Loucy (cell line): ENCODE results near the gene PRPSAP2.
"Not testable (repeated sequence)": the region's sequence is repeated elsewhere in the genome, so short reads cannot be mapped to it uniquely, and the experiment has no call there.

Experiments
- H2AFZ ChIP-seq: fragments of 200-600 bp; sonication (generic); 2 replicates; pipeline ENCODE4 v1.6.0; 2016; ENCODE audit warnings: antibody characterized with exemption, mild to moderate bottlenecking, low read length, moderate library complexity
- H3F3A ChIP-seq: fragments of 200-600 bp; 2 replicates; pipeline ENCODE4 v1.6.0; 2016; ENCODE audit warnings: antibody characterized with exemption, low read depth, mild to moderate bottlenecking
- H3K27me3 ChIP-seq: fragments of 200-600 bp; sonication (generic); 2 replicates; pipeline ENCODE4 v1.6.1; 2014; ENCODE audit warnings: low read length, mild to moderate bottlenecking; ENCODE audit not compliant: insufficient read depth, poor library complexity, severe bottlenecking
- H3K36me3 ChIP-seq: fragments of 200-600 bp; sonication (generic); 2 replicates; pipeline ENCODE4 v1.6.1; 2016; ENCODE audit warnings: low read length; ENCODE audit not compliant: insufficient read depth
- H3K4me1 ChIP-seq: fragments of 200-600 bp; sonication (generic); 2 replicates; pipeline ENCODE4 v1.5.1; 2014; ENCODE audit warnings: low read length, mild to moderate bottlenecking; ENCODE audit not compliant: insufficient read depth, poor library complexity, severe bottlenecking
- H3K4me2 ChIP-seq: fragments of 200-600 bp; sonication (generic); 2 replicates; pipeline ENCODE4 v1.6.0; 2014; ENCODE audit warnings: antibody characterized with exemption, low read length, low read depth, mild to moderate bottlenecking; ENCODE audit not compliant: poor library complexity, severe bottlenecking
- H3K4me3 ChIP-seq: fragments of 200-600 bp; sonication (generic); 2 replicates; pipeline ENCODE4 v1.5.1; 2014; ENCODE audit warnings: low read length, mild to moderate bottlenecking, mixed read lengths; ENCODE audit not compliant: poor library complexity, severe bottlenecking
- H3K79me2 ChIP-seq: fragments of 200-600 bp; sonication (generic); 2 replicates; pipeline ENCODE4 v1.6.1; 2014; ENCODE audit warnings: low read length; ENCODE audit not compliant: insufficient read depth
- H3K9ac ChIP-seq: fragments of 200-600 bp; sonication (generic); 2 replicates; pipeline ENCODE4 v1.6.0; 2014; ENCODE audit warnings: mild to moderate bottlenecking, low read depth, low read length, moderate library complexity; ENCODE audit not compliant: poor library complexity, severe bottlenecking
- H3K9me2 ChIP-seq: fragments of 200-600 bp; sonication (generic); replicated peaks from 2 replicates; pipeline ENCODE4 v1.6.1; 2016; ENCODE audit warnings: low read depth, low read length, mixed read lengths
- H3K9me3 ChIP-seq: fragments of 200-600 bp; sonication (generic); 2 replicates; pipeline ENCODE4 v1.6.1; 2014; ENCODE audit warnings: mild to moderate bottlenecking, antibody characterized with exemption, low read length, low read depth; ENCODE audit not compliant: insufficient read depth
- H4K20me1 ChIP-seq: fragments of 200-600 bp; sonication (generic); 2 replicates; pipeline ENCODE4 v1.6.0; 2014; ENCODE audit warnings: antibody characterized with exemption, low read length, mild to moderate bottlenecking; ENCODE audit not compliant: insufficient read depth, poor library complexity, severe bottlenecking
- CTCF ChIP-seq: fragments of 200-600 bp; sonication (generic); conservative IDR thresholded peaks from 2 replicates; pipeline ENCODE4 v1.5.1; 2014; ENCODE audit warnings: mild to moderate bottlenecking, antibody characterized with exemption, low read length
- EZH2phosphoT487 ChIP-seq: fragments of 200-600 bp; IDR thresholded peaks from 2 replicates; pipeline ENCODE4 v1.6.1; 2018; ENCODE audit warnings: antibody characterized with exemption, mild to moderate bottlenecking, moderate library complexity, borderline replicate concordance

The PRPSAP2 gene

GRCh38 chr17:18920911-18921441 lies 63.0 kb downstream of the PRPSAP2 start:
- no peak for TF ChIP-seq CTCF
- no peak for TF ChIP-seq EZH2phosphoT487
- Histone ChIP-seq H3K4me3 (peak overlapping the region; percentile 53), H3K36me3 (peaks cover 19% of the 10 kb centered on the region)

GRCh38 chr17:18921485-18921884 lies 63.6 kb downstream of the PRPSAP2 start:
- Histone ChIP-seq H3K9me3 (no peaks in the 10 kb centered on the region), H3K4me1 (peaks cover 51% of the 10 kb centered on the region), H3K79me2 (peaks cover 54% of the 10 kb centered on the region), H3F3A (peaks cover 5% of the 10 kb centered on the region; the same call in 1 of the 2 replicates), H3K4me2 (peak overlapping the region; percentile 70), H3K9ac (peak overlapping the region; percentile 12), H3K36me3 (peaks cover 19% of the 10 kb centered on the region), H3K9me2 (no peaks in the 10 kb centered on the region), H4K20me1 (no peaks in the 10 kb centered on the region), H3K27me3 (no peaks in the 10 kb centered on the region), H3K4me3 (peak overlapping the region; percentile 53), H2AFZ (no peak overlapping the region)
- TF ChIP-seq EZH2phosphoT487 = no peak
- no peak for TF ChIP-seq CTCF

More at GRCh38 chr17:18920911-18921441, 63.0 kb downstream of the PRPSAP2 start:
- Histone ChIP-seq H2AFZ (no peak overlapping the region), H4K20me1 (no peaks in the 10 kb centered on the region), H3K79me2 (peaks cover 54% of the 10 kb centered on the region), H3K9ac (peak overlapping the region; percentile 12), H3K27me3 (no peaks in the 10 kb centered on the region), H3K9me3 (no peaks in the 10 kb centered on the region), H3K4me2 (peak overlapping the region; percentile 70), H3F3A (peaks cover 6% of the 10 kb centered on the region; the same call in 1 of the 2 replicates), H3K9me2 (no peaks in the 10 kb centered on the region), H3K4me1 (peaks cover 55% of the 10 kb centered on the region)

GRCh38 chr17:18921912-18922451 lies 64.1 kb downstream of the PRPSAP2 start:
- peaks cover under 1% of the 10 kb centered on the region; the same call in 1 of the 2 replicates for H3F3A ChIP-seq
- peak overlapping the region; percentile 12 for H3K9ac ChIP-seq
- H3K4me3 ChIP-seq = peak overlapping the region; percentile 53
- no peak overlapping the region for H2AFZ ChIP-seq
- peaks cover 54% of the 10 kb centered on the region for H3K79me2 ChIP-seq
- no peaks in the 10 kb centered on the region for H3K27me3 ChIP-seq
- H4K20me1 ChIP-seq = no peaks in the 10 kb centered on the region
- peaks cover 50% of the 10 kb centered on the region for H3K4me1 ChIP-seq
- no peak for TF ChIP-seq EZH2phosphoT487
- TF ChIP-seq CTCF = no peak
- peak overlapping the region; percentile 70 for H3K4me2 ChIP-seq
- peaks cover 22% of the 10 kb centered on the region for H3K36me3 ChIP-seq
- no peaks in the 10 kb centered on the region for H3K9me2 ChIP-seq
- H3K9me3 ChIP-seq = no peaks in the 10 kb centered on the region

DNA sequence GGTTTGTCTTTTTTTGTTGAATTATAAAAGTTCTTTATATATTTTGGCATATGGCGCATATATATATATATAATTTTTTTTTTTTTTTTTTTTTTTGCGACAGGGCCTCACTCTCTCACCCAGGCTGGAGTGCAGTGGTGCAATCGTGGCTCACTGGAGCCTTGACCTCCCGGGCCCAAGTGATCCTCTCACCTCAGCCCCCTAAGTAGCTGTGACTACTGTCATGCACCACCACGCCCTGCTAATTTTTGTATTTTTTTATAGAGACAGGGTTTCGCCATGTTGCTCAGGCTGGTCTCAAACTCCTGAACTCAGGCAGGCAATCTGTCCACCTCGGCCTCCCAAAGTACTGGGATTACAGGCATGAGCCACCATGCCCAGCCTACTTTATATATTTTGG lies 64.7 kb downstream of the PRPSAP2 start:
- not testable (repeated sequence) for H3K27me3 ChIP-seq, H3K9ac ChIP-seq, H3F3A ChIP-seq, H3K9me3 ChIP-seq, H2AFZ ChIP-seq, H3K4me3 ChIP-seq, H3K9me2 ChIP-seq, H4K20me1 ChIP-seq
- Histone ChIP-seq H3K4me2 (peak overlapping the region; percentile 70), H3K79me2 (peaks cover 56% of the 10 kb centered on the region), H3K36me3 (peaks cover 28% of the 10 kb centered on the region), H3K4me1 (peaks cover 50% of the 10 kb centered on the region)
